Esophagus squamous epithelium (tissue), 5 donors: ENCODE measurements around the gene KCNH5. TPM values are rescaled to one million over a fixed set of nuclear protein-coding genes. Genes with fewer than 3 reads are reported as not detected.
A peak's percentile ranks its signal among the peaks of the same experiment; 100 is the strongest.

Experiments
- DNase-seq: peaks from one replicate; lab custom pipeline; 2025; lab: John Stamatoyannopoulos, UW
- H3K27ac ChIP-seq, 4 donors: fragments of 200-600 bp; sonication (generic); one replicate each; pipeline ENCODE4 v1.5.1; 2016 to 2019; ENCODE audit warnings: mild to moderate bottlenecking in 1 of 4
- H3K27me3 ChIP-seq, 4 donors: fragments of 200-600 bp; sonication (generic); 1 replicate in 3 of 4; 2 replicates in 1 of 4; pipeline versions ENCODE4 v1.5.1 to v1.6.0; 2017 to 2021; ENCODE audit warnings: antibody characterized with exemption in 1 of 4
- H3K36me3 ChIP-seq, 3 donors: fragments of 200-600 bp; sonication (generic); one replicate each; pipeline ENCODE4 v1.5.1; 2016 to 2019
- H3K4me1 ChIP-seq, 3 donors: fragments of 200-600 bp; sonication (generic); one replicate each; pipeline ENCODE4 v1.5.1; 2017 to 2019
- H3K4me3 ChIP-seq, 4 donors: fragments of 200-600 bp; sonication (generic); 1 replicate in 3 of 4; 2 replicates in 1 of 4; pipeline ENCODE4 v1.5.1; 2016 to 2019; ENCODE audit warnings: mild to moderate bottlenecking in 2 of 4, moderate library complexity in 1 of 4
- H3K9me3 ChIP-seq, 3 donors: fragments of 200-600 bp; sonication (generic); one replicate each; pipeline ENCODE4 v1.5.1; 2016 to 2019
- POLR2A ChIP-seq, 4 donors: fragments of 450-650 bp; IDR thresholded peaks; one replicate each; pipeline ENCODE4 v1.6.1; 2017; ENCODE audit warnings: antibody characterized with exemption in 4 of 4, mild to moderate bottlenecking in 4 of 4, moderate library complexity in 3 of 4
- WGBS, 2 donors: methylation state at CpG; one replicate each; pipeline ENCODE4 v1.1.5; 2018; 5-methylcytosine and 5-hydroxymethylcytosine counted together
- intact Hi-C: fragments of 100-400 bp; cut with DNase I; formaldehyde crosslinking; loops from one replicate; pipeline ENCODE4 v1.15.0; 2022
- total RNA-seq, 4 donors: library from RNA; depleted of rRNA; stranded (reverse); fragments of >200 nt; gene quantifications; one replicate each; pipeline ENCODE4 v1.1.0, GENCODE V29; 2016
- TF ChIP-seq, protein P1 (sequence below), 6 experiments: fragments of 450-650 bp in 4 of 6; fragments of 200-600 bp in 2 of 6; sonication (generic) in 2 of 6; IDR thresholded peaks; one replicate each; pipeline ENCODE4 v1.5.1; 2016 to 2019; ENCODE audit warnings: antibody characterized with exemption in 6 of 6, mild to moderate bottlenecking in 4 of 6, moderate library complexity in 4 of 6
- donor health status: DM: yes; HTN: yes; CAD: no.

The KCNH5 gene
- total RNA-seq, 4 donors from 2014 or later = under 0.01 to 0.06 TPM; not detected in 2

DNA sequence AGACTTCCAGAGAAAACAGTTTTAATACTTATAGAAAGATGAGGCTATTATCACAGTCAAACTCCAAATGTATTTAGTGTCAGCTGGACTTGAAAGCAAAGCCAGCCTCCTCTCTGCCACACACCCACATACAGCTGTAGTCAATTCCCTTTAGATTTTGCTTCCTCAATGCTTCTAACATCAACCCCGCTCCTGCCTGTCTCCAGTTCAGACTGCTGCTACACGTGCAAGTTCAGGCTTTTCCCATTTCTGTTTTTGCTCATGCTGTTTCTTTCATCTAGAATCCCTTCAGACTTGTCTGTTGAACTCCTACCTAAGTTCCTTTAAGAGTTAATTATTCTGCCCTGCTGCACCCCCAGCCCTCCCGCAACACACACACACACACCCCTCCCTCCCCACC, 380.0 kb downstream of the KCNH5 start:
- H3K9me3 ChIP-seq = no peaks in the 10 kb centered on the region
- H3K27ac ChIP-seq = peak overlapping the region in 1 of 4 donors; percentile 30
- DNase-seq = no peak
- no peaks in the 10 kb centered on the region for H3K36me3 ChIP-seq
- H3K4me1 ChIP-seq = peaks cover 0 to 14% (median 4%) of the 10 kb centered on the region in 3 donors
- H3K27me3 ChIP-seq = no peaks in the 10 kb centered on the region
- TF ChIP-seq POLR2A (IDR thresholded peaks at IDR 0.05) = no peak
- TF ChIP-seq, protein P1, sequence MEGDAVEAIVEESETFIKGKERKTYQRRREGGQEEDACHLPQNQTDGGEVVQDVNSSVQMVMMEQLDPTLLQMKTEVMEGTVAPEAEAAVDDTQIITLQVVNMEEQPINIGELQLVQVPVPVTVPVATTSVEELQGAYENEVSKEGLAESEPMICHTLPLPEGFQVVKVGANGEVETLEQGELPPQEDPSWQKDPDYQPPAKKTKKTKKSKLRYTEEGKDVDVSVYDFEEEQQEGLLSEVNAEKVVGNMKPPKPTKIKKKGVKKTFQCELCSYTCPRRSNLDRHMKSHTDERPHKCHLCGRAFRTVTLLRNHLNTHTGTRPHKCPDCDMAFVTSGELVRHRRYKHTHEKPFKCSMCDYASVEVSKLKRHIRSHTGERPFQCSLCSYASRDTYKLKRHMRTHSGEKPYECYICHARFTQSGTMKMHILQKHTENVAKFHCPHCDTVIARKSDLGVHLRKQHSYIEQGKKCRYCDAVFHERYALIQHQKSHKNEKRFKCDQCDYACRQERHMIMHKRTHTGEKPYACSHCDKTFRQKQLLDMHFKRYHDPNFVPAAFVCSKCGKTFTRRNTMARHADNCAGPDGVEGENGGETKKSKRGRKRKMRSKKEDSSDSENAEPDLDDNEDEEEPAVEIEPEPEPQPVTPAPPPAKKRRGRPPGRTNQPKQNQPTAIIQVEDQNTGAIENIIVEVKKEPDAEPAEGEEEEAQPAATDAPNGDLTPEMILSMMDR (IDR thresholded peaks at IDR 0.05) = no peak
- intact Hi-C loops = no loop called here
- no peak overlapping the region for H3K4me3 ChIP-seq
- WGBS, 2 donors = 8 to 17% methylated on average over 3 of the region's 3 CpGs

DNA sequence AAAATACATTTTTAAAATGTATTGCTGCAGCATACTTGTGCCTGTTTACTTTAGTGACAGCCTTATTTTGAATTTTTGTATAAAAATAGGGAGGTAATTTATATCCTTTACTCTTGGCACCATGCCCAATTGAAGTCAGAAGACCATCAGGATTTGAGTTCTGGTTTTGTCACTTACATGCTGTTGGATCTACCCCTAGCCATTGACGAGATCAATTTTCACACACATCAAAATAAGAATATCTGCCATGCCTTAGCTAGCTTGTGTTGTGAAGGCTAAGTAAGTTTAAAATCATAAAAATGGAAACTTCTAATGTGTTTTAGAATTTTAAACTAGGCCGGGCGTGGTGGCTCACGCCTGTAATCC, 381.8 kb downstream of the KCNH5 start:
- H3K27ac ChIP-seq = no peak overlapping the region
- peaks cover 0 to 14% (median 4%) of the 10 kb centered on the region in 3 donors for H3K4me1 ChIP-seq
- no peaks in the 10 kb centered on the region for H3K27me3 ChIP-seq
- no peaks in the 10 kb centered on the region for H3K36me3 ChIP-seq
- DNase-seq = no peak
- no peak for TF ChIP-seq POLR2A (IDR thresholded peaks at IDR 0.05)
- TF ChIP-seq, protein P1 (IDR thresholded peaks at IDR 0.05) = no peak
- no peaks in the 10 kb centered on the region for H3K9me3 ChIP-seq
- intact Hi-C loops = no loop called here
- WGBS, 2 donors = 55 to 85% methylated on average over 4 of the region's 4 CpGs
- H3K4me3 ChIP-seq = no peak overlapping the region

DNA sequence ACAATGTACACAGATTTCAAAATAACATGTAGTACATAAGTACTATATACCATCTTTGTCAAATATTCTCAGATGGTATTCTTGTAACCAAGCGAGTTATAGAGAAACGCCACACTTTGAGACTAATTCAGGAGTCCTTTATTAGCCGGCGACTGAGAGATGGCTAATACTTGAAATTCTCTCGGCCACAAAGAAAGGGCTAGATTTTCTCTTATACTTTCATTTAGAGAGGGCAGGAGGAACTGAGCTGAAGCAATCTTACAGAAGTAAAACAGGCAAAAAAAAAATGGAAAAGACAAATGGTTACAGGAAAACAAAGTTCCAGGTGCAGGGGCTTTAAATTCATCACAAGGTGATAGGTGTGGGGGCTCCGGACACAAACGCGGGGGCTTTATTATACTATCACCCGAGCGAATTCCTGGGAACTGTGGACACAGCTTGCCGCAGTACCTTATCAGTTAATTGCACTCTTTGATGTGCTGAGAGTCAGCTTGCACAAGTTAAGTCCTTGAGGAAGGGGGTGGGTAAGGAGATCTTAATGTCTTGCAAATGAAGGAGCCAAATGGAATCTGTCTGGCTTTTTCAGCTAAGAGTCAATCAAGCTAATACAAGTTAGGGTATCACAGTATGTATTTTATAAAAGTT, 382.3 kb downstream of the KCNH5 start:
- no peak for DNase-seq
- Histone ChIP-seq H3K27ac (no peak overlapping the region), H3K4me3 (no peak overlapping the region), H3K27me3 (no peaks in the 10 kb centered on the region), H3K4me1 (peaks cover 0 to 14% (median 4%) of the 10 kb centered on the region in 3 donors), H3K36me3 (no peaks in the 10 kb centered on the region), H3K9me3 (no peaks in the 10 kb centered on the region)
- intact Hi-C loops = no loop called here
- TF ChIP-seq, protein P1 (IDR thresholded peaks at IDR 0.05) = no peak
- no peak for TF ChIP-seq POLR2A (IDR thresholded peaks at IDR 0.05)
- WGBS, 2 donors = 56 to 68% methylated on average over 10 to 11 of the region's 11 CpGs

DNA sequence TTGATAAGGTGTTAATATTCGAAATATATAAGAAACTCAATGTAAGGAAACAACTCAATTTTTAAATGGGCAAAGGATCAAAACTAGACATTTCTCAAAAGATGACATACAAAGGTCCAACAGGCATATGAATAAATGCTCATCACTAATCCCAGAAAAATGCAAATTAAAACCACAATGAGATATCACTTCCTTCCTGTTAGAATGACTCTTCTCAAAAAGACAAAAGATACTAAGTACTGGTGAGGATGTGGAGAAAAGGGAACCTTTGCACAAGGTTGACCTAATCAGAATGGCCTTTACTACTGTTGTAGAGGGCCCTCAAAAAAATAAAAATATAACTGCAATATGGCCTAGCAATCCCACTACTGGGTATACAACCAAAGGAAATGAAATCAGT, 383.4 kb downstream of the KCNH5 start:
- Histone ChIP-seq H3K27ac (no peak overlapping the region), H3K9me3 (no peaks in the 10 kb centered on the region), H3K36me3 (no peaks in the 10 kb centered on the region), H3K4me3 (no peak overlapping the region), H3K4me1 (peaks cover 0 to 14% (median 4%) of the 10 kb centered on the region in 3 donors), H3K27me3 (no peaks in the 10 kb centered on the region)
- WGBS, 2 donors = 78 to 88% methylated on average over 1 of the region's 1 CpG
- TF ChIP-seq, protein P1 (IDR thresholded peaks at IDR 0.05) = no peak
- TF ChIP-seq POLR2A (IDR thresholded peaks at IDR 0.05) = no peak
- DNase-seq = no peak
- intact Hi-C loops = no loop called here

DNA sequence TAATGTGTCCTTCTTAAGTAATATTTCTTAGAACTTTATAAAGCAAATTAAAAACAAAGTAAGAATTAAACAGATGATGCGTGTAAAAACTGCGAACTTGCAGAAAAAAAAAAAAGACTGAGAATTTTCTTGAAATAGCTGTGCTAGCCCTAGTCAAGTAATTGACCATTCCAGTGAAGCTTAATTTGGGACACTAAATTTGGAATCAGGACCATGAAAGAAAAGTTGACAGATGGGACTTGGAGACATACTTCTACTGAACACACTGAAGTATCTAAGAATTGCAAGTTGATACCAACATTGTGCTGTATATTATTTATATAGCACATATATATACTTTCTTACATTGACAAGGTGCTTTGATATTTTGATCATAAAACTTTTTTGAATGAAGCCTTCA, 386.6 kb downstream of the KCNH5 start:
- intact Hi-C loops = no loop called here
- no peak for TF ChIP-seq POLR2A (IDR thresholded peaks at IDR 0.05)
- TF ChIP-seq, protein P1 (IDR thresholded peaks at IDR 0.05) = no peak
- H3K27me3 ChIP-seq = no peaks in the 10 kb centered on the region

More for the DNA sequence above, 386.6 kb downstream of the KCNH5 start:
- Histone ChIP-seq H3K27ac (no peak overlapping the region), H3K4me3 (no peak overlapping the region), H3K4me1 (no peaks in the 10 kb centered on the region), H3K9me3 (no peaks in the 10 kb centered on the region), H3K36me3 (no peaks in the 10 kb centered on the region)
- WGBS, 2 donors = 86 to 97% methylated on average over 2 of the region's 2 CpGs
- DNase-seq = no peak
